Subcutaneous abdominal adipose tissue (tissue), 5 donors: ENCODE data around the gene PITX2.

Experiments used
- H3K27ac ChIP-seq: one replicate; pipeline ENCODE4 v1.7.0; 2013; ENCODE audit warnings: low read depth, mild to moderate bottlenecking, inconsistent platforms, low read length, moderate library complexity
- H3K27me3 ChIP-seq, 5 donors: one replicate each; pipeline ENCODE4 v1.7.0; 2013; ENCODE audit warnings: low read length in 5 of 5, inconsistent platforms in 1 of 5; ENCODE audit not compliant: control insufficient read depth in 5 of 5, insufficient read depth in 4 of 5
- H3K36me3 ChIP-seq, 5 donors: one replicate each; pipeline ENCODE4 v1.7.0; 2013; ENCODE audit warnings: low read length in 5 of 5; ENCODE audit not compliant: control insufficient read depth in 5 of 5, insufficient read depth in 5 of 5
- H3K4me1 ChIP-seq, 5 donors: one replicate each; pipeline ENCODE4 v1.7.0; 2013; ENCODE audit warnings: low read length in 5 of 5, mild to moderate bottlenecking in 3 of 5, moderate library complexity in 1 of 5; ENCODE audit not compliant: control insufficient read depth in 5 of 5, insufficient read depth in 5 of 5
- H3K4me3 ChIP-seq, 5 donors: one replicate each; pipeline ENCODE4 v1.7.0; 2013; ENCODE audit warnings: low read length in 5 of 5, low read depth in 1 of 5
- H3K9ac ChIP-seq, 5 donors: one replicate each; pipeline ENCODE4 v1.7.0; 2013; ENCODE audit warnings: low read length in 5 of 5, mild to moderate bottlenecking in 4 of 5, moderate library complexity in 3 of 5
- H3K9me3 ChIP-seq, 5 donors: one replicate each; pipeline ENCODE4 v1.7.0; 2013; ENCODE audit warnings: low read length in 5 of 5; ENCODE audit not compliant: control insufficient read depth in 5 of 5
- donor health status: healthy.
- donor health status: healthy.
- donor health status: healthy.
- donor health status: healthy.
- donor health status: healthy.

The PITX2 gene

DNA sequence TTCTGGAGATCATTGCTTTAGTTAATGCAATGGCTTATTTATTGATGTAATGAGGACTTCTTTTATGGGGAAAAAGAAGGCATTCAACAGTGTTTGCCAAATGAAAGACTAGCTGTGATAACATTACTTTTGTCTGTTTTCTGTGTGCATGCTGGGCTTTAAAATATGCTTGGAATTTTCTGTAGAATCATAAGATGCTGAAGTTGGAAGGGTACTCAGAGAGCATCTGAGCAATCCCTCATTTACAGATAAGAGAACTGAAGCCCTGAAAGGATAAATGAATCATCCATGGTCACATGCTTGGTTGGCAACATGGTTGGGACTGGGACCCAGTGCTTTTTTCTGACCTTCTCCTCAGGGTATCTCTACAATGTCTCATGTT is 31.4 kb upstream of the PITX2 start:
- no peak overlapping the region for H3K4me3 ChIP-seq
- no peaks in the 10 kb centered on the region for H3K36me3 ChIP-seq
- no peak overlapping the region for H3K27ac ChIP-seq
- H3K9ac ChIP-seq = no peak overlapping the region
- H3K9me3 ChIP-seq = peaks cover 0 to 6% (median 3%) of the 10 kb centered on the region in 5 donors
- H3K4me1 ChIP-seq = no peaks in the 10 kb centered on the region
- peaks cover 0 to 3% (median 0%) of the 10 kb centered on the region in 5 donors for H3K27me3 ChIP-seq

DNA sequence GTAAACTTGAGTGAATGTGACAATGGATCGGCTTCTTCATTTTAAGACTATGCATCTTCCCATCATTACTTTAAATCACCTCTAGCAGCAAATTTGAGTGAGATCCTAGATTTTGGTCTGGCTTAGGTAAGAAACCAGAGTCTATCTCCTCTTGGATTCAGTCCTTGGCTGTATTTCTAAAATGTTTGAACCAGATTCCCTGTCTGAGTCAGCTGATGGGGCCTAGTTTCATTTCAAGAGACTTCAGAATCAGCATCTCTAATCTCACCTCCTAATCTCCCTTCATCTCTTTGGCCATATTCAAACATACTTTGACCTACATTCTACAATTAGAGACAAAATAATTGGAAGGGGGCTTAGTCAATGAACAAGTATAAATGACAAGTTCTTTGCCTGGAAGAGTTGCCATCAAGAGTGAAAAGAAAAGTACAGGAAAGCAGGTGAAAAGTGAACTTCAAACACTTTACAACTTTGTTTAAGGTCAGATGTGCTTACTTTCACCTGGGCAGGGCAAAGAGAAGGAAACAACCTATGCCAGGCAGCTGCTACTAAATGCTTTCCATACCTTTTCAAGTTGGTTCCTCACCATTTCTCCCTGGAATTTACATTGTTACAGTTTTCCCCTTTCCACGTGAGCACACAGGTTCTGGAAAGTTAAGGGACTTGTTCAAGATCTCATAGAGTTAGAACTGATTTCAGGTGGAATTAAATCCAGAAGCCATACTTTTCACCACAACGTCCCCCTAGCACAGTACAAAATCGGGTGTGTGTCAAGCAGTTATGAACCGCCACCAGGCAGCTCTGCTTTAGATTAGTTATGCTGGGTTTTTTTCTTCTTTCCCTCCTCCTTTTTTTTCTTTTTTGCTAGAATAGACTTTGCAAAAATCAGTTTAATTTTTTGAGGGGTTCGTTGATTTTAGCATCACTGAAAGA is 30.7 kb upstream of the PITX2 start:
- no peaks in the 10 kb centered on the region for H3K36me3 ChIP-seq
- H3K27ac ChIP-seq = no peak overlapping the region
- no peaks in the 10 kb centered on the region for H3K4me1 ChIP-seq
- H3K9me3 ChIP-seq = peaks cover 0 to under 1% (median 0%) of the 10 kb centered on the region in 5 donors
- H3K4me3 ChIP-seq = no peak overlapping the region
- no peak overlapping the region for H3K9ac ChIP-seq
- peaks cover 0 to 3% (median 0%) of the 10 kb centered on the region in 5 donors for H3K27me3 ChIP-seq

DNA sequence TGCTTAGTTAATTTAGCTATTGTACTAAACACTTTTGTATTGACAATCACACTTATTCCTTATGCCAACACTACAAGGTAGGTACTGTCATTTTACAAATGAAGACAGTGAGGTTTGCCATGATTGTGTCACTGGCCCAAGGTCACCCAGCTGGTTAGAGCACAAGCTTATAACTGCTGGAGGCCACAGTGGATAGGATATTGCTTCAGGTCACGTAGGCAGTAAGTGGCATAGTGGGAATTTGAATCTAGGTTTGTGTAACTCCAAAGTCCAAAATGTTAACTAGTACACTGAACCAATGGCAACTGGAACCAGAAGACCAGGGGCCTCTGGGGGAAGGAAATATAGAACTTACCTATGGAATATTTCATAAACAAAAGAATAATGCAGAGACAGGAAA is 21.1 kb upstream of the PITX2 start:
- no peaks in the 10 kb centered on the region for H3K9me3 ChIP-seq
- no peak overlapping the region for H3K4me3 ChIP-seq
- H3K27me3 ChIP-seq = peaks cover 23 to 33% (median 27%) of the 10 kb centered on the region in 5 donors
- no peak overlapping the region for H3K27ac ChIP-seq
- no peaks in the 10 kb centered on the region for H3K4me1 ChIP-seq
- H3K9ac ChIP-seq = no peak overlapping the region
- no peaks in the 10 kb centered on the region for H3K36me3 ChIP-seq

GRCh38 chr4:110643096-110643495 is 20.2 kb upstream of the PITX2 start:
- no peaks in the 10 kb centered on the region for H3K36me3 ChIP-seq
- peaks cover 27 to 41% (median 28%) of the 10 kb centered on the region in 5 donors for H3K27me3 ChIP-seq
- no peak overlapping the region for H3K4me3 ChIP-seq
- no peak overlapping the region for H3K27ac ChIP-seq
- H3K9me3 ChIP-seq = no peaks in the 10 kb centered on the region
- no peak overlapping the region for H3K9ac ChIP-seq
- no peaks in the 10 kb centered on the region for H3K4me1 ChIP-seq

GRCh38 chr4:110641218-110641617 is 18.3 kb upstream of the PITX2 start:
- H3K27me3 ChIP-seq = peaks cover 38 to 60% (median 46%) of the 10 kb centered on the region in 5 donors

GRCh38 chr4:110640576-110640975 is 17.7 kb upstream of the PITX2 start:
- Histone ChIP-seq H3K36me3 (no peaks in the 10 kb centered on the region), H3K27ac (no peak overlapping the region), H3K27me3 (peaks cover 40 to 63% (median 48%) of the 10 kb centered on the region in 5 donors), H3K9ac (no peak overlapping the region), H3K4me1 (peaks cover 0 to 16% (median 12%) of the 10 kb centered on the region in 5 donors), H3K9me3 (no peaks in the 10 kb centered on the region), H3K4me3 (no peak overlapping the region)

More at GRCh38 chr4:110641218-110641617, 18.3 kb upstream of the PITX2 start:
- Histone ChIP-seq H3K4me3 (no peak overlapping the region), H3K9ac (no peak overlapping the region), H3K36me3 (no peaks in the 10 kb centered on the region), H3K27ac (no peak overlapping the region), H3K9me3 (no peaks in the 10 kb centered on the region), H3K4me1 (peaks cover 0 to 16% (median 12%) of the 10 kb centered on the region in 5 donors)

GRCh38 chr4:110639207-110640090 is 16.6 kb upstream of the PITX2 start:
- Histone ChIP-seq H3K4me3 (no peak overlapping the region), H3K27ac (no peak overlapping the region), H3K36me3 (no peaks in the 10 kb centered on the region), H3K9me3 (no peaks in the 10 kb centered on the region), H3K27me3 (peaks cover 40 to 71% (median 47%) of the 10 kb centered on the region in 5 donors), H3K4me1 (peaks cover 0 to 16% (median 12%) of the 10 kb centered on the region in 5 donors), H3K9ac (no peak overlapping the region)

DNA sequence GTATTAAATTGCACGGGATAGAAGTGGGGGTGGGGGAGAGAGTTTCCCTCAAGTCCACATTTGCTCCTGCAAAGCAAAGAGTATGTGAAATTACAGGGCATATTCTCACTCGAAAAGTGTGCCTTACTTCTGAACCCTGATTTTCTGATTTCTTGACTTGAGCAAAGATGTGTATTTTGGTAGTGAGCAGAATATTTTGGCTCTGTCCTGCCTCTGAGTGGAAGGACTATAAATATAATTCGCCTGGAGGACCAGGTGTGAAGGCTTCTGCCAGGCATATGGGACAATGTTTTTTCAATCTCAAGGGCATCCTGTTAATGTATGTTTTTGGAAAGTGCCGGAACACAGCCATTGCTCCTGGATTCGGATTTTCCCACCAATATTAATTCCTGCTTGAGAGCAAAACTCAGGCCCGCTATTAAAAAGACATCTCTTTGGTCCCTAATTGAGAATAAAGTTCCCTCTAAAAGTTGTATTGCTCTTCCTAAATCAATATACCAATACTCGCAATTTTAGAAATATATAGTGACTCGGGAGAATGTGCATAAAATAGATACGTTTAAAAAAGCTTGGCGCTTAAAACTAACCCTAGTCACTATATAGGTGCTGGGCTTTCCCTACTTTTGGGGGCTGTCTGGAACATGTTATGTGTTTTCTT is 15.3 kb upstream of the PITX2 start:
- Histone ChIP-seq H3K27me3 (peaks cover 42 to 81% (median 57%) of the 10 kb centered on the region in 5 donors), H3K4me1 (peaks cover 0 to 16% (median 12%) of the 10 kb centered on the region in 5 donors), H3K9ac (no peak overlapping the region), H3K36me3 (no peaks in the 10 kb centered on the region), H3K27ac (no peak overlapping the region), H3K4me3 (no peak overlapping the region), H3K9me3 (no peaks in the 10 kb centered on the region)

- no peaks in the 10 kb centered on the region for H3K36me3 ChIP-seq
- H3K27ac ChIP-seq = no peak overlapping the region
- H3K4me1 ChIP-seq = peaks cover 0 to 18% (median 14%) of the 10 kb centered on the region in 5 donors
- H3K9me3 ChIP-seq = no peaks in the 10 kb centered on the region
- peak overlapping the region in 1 of 5 donors; percentile 35 for H3K9ac ChIP-seq
- peaks cover 48 to 85% (median 64%) of the 10 kb centered on the region in 5 donors for H3K27me3 ChIP-seq
- peak overlapping the region; percentile 53 to 70 (median 64) for H3K4me3 ChIP-seq
Measured at GRCh38 chr4:110637408-110638088, 14.7 kb upstream of the PITX2 start.
